Panc1 (cell line): ENCODE data around the gene DYNC1LI1. TPM values are rescaled to one million over a fixed set of nuclear protein-coding genes. Genes with fewer than 3 reads are reported as not detected.

ENCODE experiments used
- ATAC-seq: fragments of 200-7000 bp; cut with Tn5 transposase; 2 replicates; pipeline ENCODE4 v1.9.1; 2020; ENCODE audit warnings: mild to moderate bottlenecking, moderate library complexity
- BruUV-seq: library from RNA; stranded (reverse); fragments of 400-500 nt; replicated peaks from 2 replicates; lab custom pipeline; 2021; lab: Mats Ljungman, UMichigan
- CTCF ChIA-PET: fragments of 300-600 bp; sonication (Branson Sonifier 250); formaldehyde crosslinking; loops from one replicate; lab custom pipeline; 2022; ENCODE audit warnings: antibody characterized with exemption; lab: Charles Lee
- POLR2A ChIA-PET: fragments of 300-600 bp; sonication (Branson Sonifier 250); formaldehyde crosslinking; loops from one replicate; lab custom pipeline; 2022; ENCODE audit warnings: antibody characterized with exemption; lab: Charles Lee
- DNase-seq: peaks from one replicate; pipeline ENCODE4 v3.0.0-alpha.2; 2010; ENCODE audit warnings: low read depth, low spot score
- H3K27ac ChIP-seq: 2 replicates; pipeline ENCODE4 v1.5.1; 2011; ENCODE audit warnings: mild to moderate bottlenecking, low read length, inconsistent platforms
- H3K27me3 ChIP-seq: fragments of 200-500 bp; sonication (Bioruptor generic); 2 replicates; pipeline ENCODE4 v1.6.0; 2014; ENCODE audit warnings: low read length, inconsistent platforms; ENCODE audit not compliant: control insufficient read depth, insufficient read depth
- H3K36me3 ChIP-seq: fragments of 200-500 bp; sonication (Bioruptor generic); 2 replicates; pipeline ENCODE4 v1.5.1; 2014; ENCODE audit warnings: inconsistent platforms, mild to moderate bottlenecking, low read length, moderate library complexity; ENCODE audit not compliant: control insufficient read depth, insufficient read depth
- H3K4me1 ChIP-seq: 2 replicates; pipeline ENCODE4 v1.5.1; 2011; ENCODE audit warnings: inconsistent platforms, mild to moderate bottlenecking, low read length, moderate library complexity; ENCODE audit not compliant: control insufficient read depth, insufficient read depth
- H3K4me3 ChIP-seq, 2 experiments: 2 replicates each; pipeline ENCODE4 v1.5.1; 2011 to 2012; ENCODE audit warnings: low read depth in 2 of 2, low read length in 2 of 2, mild to moderate bottlenecking in 2 of 2, inconsistent platforms in 1 of 2, moderate library complexity in 1 of 2
- H3K9me3 ChIP-seq: fragments of 200-500 bp; sonication (Bioruptor generic); 2 replicates; pipeline ENCODE4 v1.5.1; 2014; ENCODE audit warnings: low read depth, mild to moderate bottlenecking, inconsistent platforms, low read length, moderate library complexity; ENCODE audit not compliant: control insufficient read depth, insufficient read depth
- POLR2AphosphoS5 ChIP-seq: IDR thresholded peaks from 2 replicates; pipeline ENCODE4 v1.6.1; 2012; ENCODE audit warnings: mild to moderate bottlenecking, low read depth, low read length, moderate library complexity
- SIN3A ChIP-seq: IDR thresholded peaks from 2 replicates; pipeline ENCODE4 v1.6.1; 2012; ENCODE audit warnings: low read depth, mild to moderate bottlenecking, low read length, moderate library complexity, borderline replicate concordance; ENCODE audit not compliant: insufficient read depth
- TCF7L2 ChIP-seq: IDR thresholded peaks from 2 replicates; pipeline ENCODE4 v1.6.1; 2011; ENCODE audit warnings: mild to moderate bottlenecking, low read depth, low read length, inconsistent platforms
- in situ Hi-C: cut with HindIII; loops from 2 replicates; pipeline ENCODE4 v1.10.0; 2016; ENCODE audit warnings: low sequenced_read_pairs, low pct_unique_long_range_greater_than_20kb
- intact Hi-C: fragments of 100-400 bp; cut with micrococcal nuclease; formaldehyde crosslinking; loops from one replicate; pipeline ENCODE4 v1.10.0; 2022; ENCODE audit not compliant: unreplicated experiment
- total RNA-seq: library from RNA; stranded (reverse); gene quantifications from one replicate; pipeline ENCODE4 v1.2.1, GENCODE V29; 2021; ENCODE audit not compliant: unreplicated experiment
- TF ChIP-seq, protein P1 (sequence below): fragments of 450-650 bp; IDR thresholded peaks from 2 replicates; pipeline ENCODE4 v1.5.1; 2017; ENCODE audit warnings: mild to moderate bottlenecking
- TF ChIP-seq, protein P2 (sequence below), 2 experiments: IDR thresholded peaks; 2 replicates each; pipeline ENCODE4 v1.6.1; 2011 to 2012; ENCODE audit warnings: low read depth in 2 of 2, control low read depth in 1 of 2, low read length in 1 of 2, mild to moderate bottlenecking in 1 of 2, moderate library complexity in 1 of 2; ENCODE audit not compliant: insufficient read depth in 1 of 2

The DYNC1LI1 gene
- total RNA-seq, 1 experiment from 2014 or later: 30.5 TPM

DNA sequence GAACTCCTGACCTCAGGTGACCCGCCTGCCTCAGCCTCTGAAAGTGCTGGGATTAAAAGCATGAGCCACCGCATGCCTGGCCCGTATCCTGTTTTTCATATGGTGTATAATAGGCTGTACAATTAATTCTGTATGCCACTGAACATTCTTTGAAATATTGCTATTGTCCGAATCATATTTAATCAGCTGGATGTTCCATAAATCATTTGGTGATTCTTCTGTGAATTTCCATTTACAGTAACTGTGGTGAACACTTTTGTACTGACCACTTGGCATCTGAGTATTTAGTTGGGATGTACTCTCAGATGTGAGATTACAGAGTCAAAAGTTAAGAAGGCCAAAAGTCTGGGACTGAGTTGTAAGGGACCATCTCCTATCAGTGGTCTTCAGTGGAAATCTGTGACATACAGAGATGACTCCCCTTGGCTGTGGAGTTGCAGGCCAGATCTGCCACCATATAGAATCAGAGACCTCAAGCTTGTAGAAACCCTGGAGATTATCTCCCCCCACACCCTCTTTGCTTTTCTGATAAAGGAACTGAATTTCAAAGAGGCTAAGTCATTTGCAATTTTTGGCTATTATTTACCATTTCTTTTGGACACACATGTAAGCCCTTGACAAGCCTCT, 25.7 kb upstream of the DYNC1LI1 start:
- intact Hi-C loops: no loop called here
- DNase-seq (no peak), ATAC-seq (no peak)
- ChIA-PET CTCF (no interaction called here), POLR2A (no interaction called here)
- no peaks in the 10 kb centered on the region for H3K27me3 ChIP-seq
- TF ChIP-seq, protein P1, sequence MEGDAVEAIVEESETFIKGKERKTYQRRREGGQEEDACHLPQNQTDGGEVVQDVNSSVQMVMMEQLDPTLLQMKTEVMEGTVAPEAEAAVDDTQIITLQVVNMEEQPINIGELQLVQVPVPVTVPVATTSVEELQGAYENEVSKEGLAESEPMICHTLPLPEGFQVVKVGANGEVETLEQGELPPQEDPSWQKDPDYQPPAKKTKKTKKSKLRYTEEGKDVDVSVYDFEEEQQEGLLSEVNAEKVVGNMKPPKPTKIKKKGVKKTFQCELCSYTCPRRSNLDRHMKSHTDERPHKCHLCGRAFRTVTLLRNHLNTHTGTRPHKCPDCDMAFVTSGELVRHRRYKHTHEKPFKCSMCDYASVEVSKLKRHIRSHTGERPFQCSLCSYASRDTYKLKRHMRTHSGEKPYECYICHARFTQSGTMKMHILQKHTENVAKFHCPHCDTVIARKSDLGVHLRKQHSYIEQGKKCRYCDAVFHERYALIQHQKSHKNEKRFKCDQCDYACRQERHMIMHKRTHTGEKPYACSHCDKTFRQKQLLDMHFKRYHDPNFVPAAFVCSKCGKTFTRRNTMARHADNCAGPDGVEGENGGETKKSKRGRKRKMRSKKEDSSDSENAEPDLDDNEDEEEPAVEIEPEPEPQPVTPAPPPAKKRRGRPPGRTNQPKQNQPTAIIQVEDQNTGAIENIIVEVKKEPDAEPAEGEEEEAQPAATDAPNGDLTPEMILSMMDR: no peak
- TF ChIP-seq, protein P2, sequence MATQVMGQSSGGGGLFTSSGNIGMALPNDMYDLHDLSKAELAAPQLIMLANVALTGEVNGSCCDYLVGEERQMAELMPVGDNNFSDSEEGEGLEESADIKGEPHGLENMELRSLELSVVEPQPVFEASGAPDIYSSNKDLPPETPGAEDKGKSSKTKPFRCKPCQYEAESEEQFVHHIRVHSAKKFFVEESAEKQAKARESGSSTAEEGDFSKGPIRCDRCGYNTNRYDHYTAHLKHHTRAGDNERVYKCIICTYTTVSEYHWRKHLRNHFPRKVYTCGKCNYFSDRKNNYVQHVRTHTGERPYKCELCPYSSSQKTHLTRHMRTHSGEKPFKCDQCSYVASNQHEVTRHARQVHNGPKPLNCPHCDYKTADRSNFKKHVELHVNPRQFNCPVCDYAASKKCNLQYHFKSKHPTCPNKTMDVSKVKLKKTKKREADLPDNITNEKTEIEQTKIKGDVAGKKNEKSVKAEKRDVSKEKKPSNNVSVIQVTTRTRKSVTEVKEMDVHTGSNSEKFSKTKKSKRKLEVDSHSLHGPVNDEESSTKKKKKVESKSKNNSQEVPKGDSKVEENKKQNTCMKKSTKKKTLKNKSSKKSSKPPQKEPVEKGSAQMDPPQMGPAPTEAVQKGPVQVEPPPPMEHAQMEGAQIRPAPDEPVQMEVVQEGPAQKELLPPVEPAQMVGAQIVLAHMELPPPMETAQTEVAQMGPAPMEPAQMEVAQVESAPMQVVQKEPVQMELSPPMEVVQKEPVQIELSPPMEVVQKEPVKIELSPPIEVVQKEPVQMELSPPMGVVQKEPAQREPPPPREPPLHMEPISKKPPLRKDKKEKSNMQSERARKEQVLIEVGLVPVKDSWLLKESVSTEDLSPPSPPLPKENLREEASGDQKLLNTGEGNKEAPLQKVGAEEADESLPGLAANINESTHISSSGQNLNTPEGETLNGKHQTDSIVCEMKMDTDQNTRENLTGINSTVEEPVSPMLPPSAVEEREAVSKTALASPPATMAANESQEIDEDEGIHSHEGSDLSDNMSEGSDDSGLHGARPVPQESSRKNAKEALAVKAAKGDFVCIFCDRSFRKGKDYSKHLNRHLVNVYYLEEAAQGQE (IDR thresholded peaks at IDR 0.05; ENCODE audit: insufficient read depth in 1 of 2, low read depth in 2 of 2, low read length in 1 of 2): no peak
- no peak for TF ChIP-seq SIN3A
- no peak for TF ChIP-seq TCF7L2
- TF ChIP-seq POLR2AphosphoS5: no peak
- no TSS peak for BruUV-seq
- in situ Hi-C loops: no loop called here
- H3K9me3 ChIP-seq: no peaks in the 10 kb centered on the region
- H3K4me1 ChIP-seq: no peaks in the 10 kb centered on the region
- no peak overlapping the region for H3K27ac ChIP-seq
- H3K4me3 ChIP-seq: no peak overlapping the region
- no peaks in the 10 kb centered on the region for H3K36me3 ChIP-seq

DNA sequence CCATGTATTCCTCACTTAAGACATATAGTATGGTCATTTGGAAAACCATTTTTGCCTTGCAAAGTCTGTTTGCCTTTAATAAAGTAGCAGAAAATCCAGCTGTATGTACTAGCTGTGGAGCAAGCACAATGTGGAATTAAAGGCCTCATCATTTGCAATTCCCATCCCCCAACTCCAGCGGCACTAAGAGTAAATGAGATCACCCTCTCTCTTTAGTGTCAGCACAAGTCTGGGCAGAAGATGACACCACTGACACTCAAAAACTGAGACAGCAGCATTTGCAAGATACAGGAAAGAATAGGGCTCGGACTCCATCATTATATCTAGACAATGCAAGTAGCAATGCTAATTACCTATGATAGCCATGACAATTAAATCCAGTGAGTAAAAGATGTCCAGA, 24.7 kb upstream of the DYNC1LI1 start:
- Histone ChIP-seq H3K9me3 (no peaks in the 10 kb centered on the region), H3K4me1 (no peaks in the 10 kb centered on the region), H3K36me3 (no peaks in the 10 kb centered on the region), H3K4me3 (no peak overlapping the region), H3K27me3 (no peaks in the 10 kb centered on the region), H3K27ac (no peak overlapping the region)
- CTCF ChIA-PET: no interaction called here
- intact Hi-C loops (no loop called here), in situ Hi-C loops (no loop called here)
- no TSS peak for BruUV-seq
- TF ChIP-seq, protein P2 (IDR thresholded peaks at IDR 0.05; ENCODE audit: insufficient read depth in 1 of 2, low read depth in 2 of 2, low read length in 1 of 2): no peak
- TF ChIP-seq POLR2AphosphoS5 (no peak), SIN3A (no peak), TCF7L2 (no peak)
- TF ChIP-seq, protein P1: no peak
- ATAC-seq (no peak), DNase-seq (no peak)
- POLR2A ChIA-PET: interaction anchor here (0.6 kb wide), 1 partner anchor 680 kb away, joined by 3 read pairs; no protein-coding TSS in a partner anchor
